K562 (cell line): ENCODE measurements around the gene MCEMP1. TPM values are rescaled to one million over a fixed set of nuclear protein-coding genes. Genes with fewer than 3 reads are reported as not detected.

Source experiments
- ATAC-seq: fragments of 200-7000 bp; cut with Tn5 transposase; 3 replicates; pipeline ENCODE4 v1.9.1; 2020; ENCODE audit warnings: moderate library complexity
- BruUV-seq: library from RNA; stranded (reverse); fragments of 400-500 nt; replicated peaks from 2 replicates; lab custom pipeline; 2021; lab: Mats Ljungman, UMichigan
- CTCF ChIA-PET: fragments of 300-600 bp; formaldehyde crosslinking; extraction: SDS; loops from one replicate; lab custom pipeline; 2021; ENCODE audit warnings: low intra/inter-chr PET ratio; lab: Yijun Ruan, JAX
- POLR2A ChIA-PET: fragments of 300-600, 350-650 bp; sonication (Branson Sonifier 250); formaldehyde crosslinking; extraction: SDS; loops from one replicate; lab custom pipeline; 2021; ENCODE audit warnings: antibody characterized with exemption, inconsistent platforms; lab: Yijun Ruan, JAX
- DNase-seq, 4 experiments: peaks; one replicate each; pipeline versions ENCODE4 v3.0.0 to v3.0.0-alpha.2; 2011 to 2018; ENCODE audit warnings: low spot score in 3 of 4, mixed read lengths in 3 of 4; ENCODE audit errors: extremely low read depth in 1 of 4
- FAIRE-seq: peaks from 2 replicates; lab custom pipeline; 2011; peaks lifted over from hg19 to GRCh38; lab: Jason Lieb, UNC
- H2AFZ ChIP-seq: 2 replicates; pipeline ENCODE4 v1.6.0; 2011; ENCODE audit warnings: low read depth, low read length, control low read depth, inconsistent platforms
- H3K27ac ChIP-seq: fragments of 200-600 bp; 3 replicates; pipeline ENCODE4 v1.8.0; 2011; ENCODE audit warnings: low read depth, mild to moderate bottlenecking, control low read depth, inconsistent platforms, low read length, moderate library complexity, mixed read lengths; ENCODE audit errors: extremely low read depth
- H3K27me3 ChIP-seq, 2 experiments: fragments of 300-600 bp in 1 of 2; 2 replicates in 1 of 2; 3 replicates in 1 of 2; pipeline versions ENCODE4 v1.6.0 to v1.8.0; 2011; ENCODE audit warnings: inconsistent platforms in 2 of 2, low read length in 2 of 2, mild to moderate bottlenecking in 1 of 2, mixed read lengths in 1 of 2, moderate library complexity in 1 of 2; ENCODE audit not compliant: control insufficient read depth in 2 of 2, insufficient read depth in 2 of 2
- H3K36me3 ChIP-seq: fragments of 300-600 bp; 3 replicates; pipeline ENCODE4 v1.8.0; 2011; ENCODE audit warnings: mild to moderate bottlenecking, low read length, inconsistent platforms; ENCODE audit not compliant: control insufficient read depth, insufficient read depth
- H3K4me1 ChIP-seq, 2 experiments: fragments of 200-600 bp in 1 of 2; replicated peaks in 1 of 2; 2 replicates in 1 of 2; 3 replicates in 1 of 2; pipeline versions ENCODE4 v1.5.1 to v1.8.0; 2011; ENCODE audit warnings: inconsistent platforms in 2 of 2, low read length in 2 of 2, mild to moderate bottlenecking in 1 of 2, mixed read lengths in 1 of 2, moderate library complexity in 1 of 2; ENCODE audit not compliant: control insufficient read depth in 2 of 2, insufficient read depth in 2 of 2
- H3K4me2 ChIP-seq: 2 replicates; pipeline ENCODE4 v1.6.1; 2011; ENCODE audit warnings: low read length, control low read depth, inconsistent platforms, mixed read lengths; ENCODE audit not compliant: insufficient read depth
- H3K4me3 ChIP-seq: fragments of 200-600 bp; sonication (generic), shearing (Covaris generic); 2 replicates; pipeline ENCODE4 v1.5.1; 2016; ENCODE audit warnings: control low read depth, inconsistent platforms
- H3K79me2 ChIP-seq: fragments of 200-600 bp; 3 replicates; pipeline ENCODE4 v1.8.0; 2011; ENCODE audit warnings: low read length, inconsistent platforms; ENCODE audit not compliant: control insufficient read depth, insufficient read depth
- H3K9ac ChIP-seq, 2 experiments: 2 replicates each; pipeline versions ENCODE4 v1.6.0 to v1.6.1; 2011; ENCODE audit warnings: low read depth in 2 of 2, low read length in 2 of 2, control low read depth in 1 of 2, inconsistent platforms in 1 of 2, mild to moderate bottlenecking in 1 of 2, mixed read lengths in 1 of 2; ENCODE audit not compliant: insufficient read depth in 1 of 2
- H3K9me1 ChIP-seq: one replicate; pipeline ENCODE4 v1.6.0; 2011; ENCODE audit warnings: inconsistent platforms, mild to moderate bottlenecking, low read length, moderate library complexity; ENCODE audit not compliant: control insufficient read depth, insufficient read depth
- H3K9me3 ChIP-seq: replicated peaks from 2 replicates; pipeline ENCODE4 v1.5.1; 2011; ENCODE audit warnings: low read depth, low read length, inconsistent platforms; ENCODE audit not compliant: control insufficient read depth, insufficient read depth
- H4K20me1 ChIP-seq: replicated peaks from 2 replicates; pipeline ENCODE4 v1.6.1; 2011; ENCODE audit warnings: low read length, inconsistent platforms, mixed read lengths; ENCODE audit not compliant: control insufficient read depth, insufficient read depth
- BRF1 ChIP-seq: IDR thresholded peaks from 3 replicates; pipeline ENCODE4 v1.6.1; 2011; ENCODE audit warnings: borderline replicate concordance, mild to moderate bottlenecking; ENCODE audit not compliant: insufficient read length; ENCODE audit errors: extremely low read depth
- CTCF ChIP-seq, 3 experiments: IDR thresholded peaks in 2 of 3; conservative IDR thresholded peaks in 1 of 3; 2 replicates each; pipeline ENCODE4 v1.5.1; 2011 to 2012; ENCODE audit warnings: low read length in 3 of 3, mild to moderate bottlenecking in 3 of 3, control low read depth in 2 of 3, improper control_type of control experiment in 1 of 3, inconsistent platforms in 1 of 3, low read depth in 1 of 3, mixed read lengths in 1 of 3, moderate library complexity in 1 of 3; ENCODE audit not compliant: insufficient read depth in 2 of 3
- GATAD2A ChIP-seq: fragments of 450-650 bp; IDR thresholded peaks from 2 replicates; pipeline ENCODE4 v1.6.1; 2017
- REST ChIP-seq, 2 experiments: fragments of 450-650 bp; formaldehyde crosslinking in 1 of 2; IDR thresholded peaks; 2 replicates each; pipeline versions ENCODE4 v1.4.0 to v1.6.1; 2014 to 2020; ENCODE audit warnings: mild to moderate bottlenecking in 2 of 2, borderline replicate concordance in 1 of 2, low read depth in 1 of 2
- TARDBP ChIP-seq: fragments of 450-650 bp; IDR thresholded peaks from 2 replicates; pipeline ENCODE4 v1.6.1; 2016
- ZBTB1 ChIP-seq: sonication (generic); formaldehyde crosslinking; IDR thresholded peaks from 2 replicates; pipeline ENCODE4 v1.8.1; 2023; ENCODE audit warnings: missing genetic modification reagents, low read depth, mild to moderate bottlenecking, borderline replicate concordance
- ZFPM2 ChIP-seq: fragments of 250-450 bp; sonication (Bioruptor Pico); IDR thresholded peaks from 2 replicates; pipeline ENCODE4 v1.5.1; 2022; ENCODE audit warnings: mild to moderate bottlenecking
- WGBS: fragments of 100-300 bp; shearing (Covaris generic); methylation state at CpG from one replicate; pipeline ENCODE4 v1.1.6; 2016; ENCODE audit warnings: low coverage, mixed read lengths; ENCODE audit not compliant: insufficient coverage; ENCODE audit errors: missing lambda C conversion rate; 5-methylcytosine and 5-hydroxymethylcytosine counted together
- in situ Hi-C: fragments of 300-500 bp; cut with MboI; formaldehyde crosslinking; loops from 4 replicates; pipeline ENCODE4 v1.15.0; 2018; ENCODE audit warnings: inconsistent platforms, mixed read lengths
- intact Hi-C: fragments of 100-400 bp; cut with micrococcal nuclease; formaldehyde crosslinking; loops from 2 replicates; pipeline ENCODE4 v1.14.2; 2022
- polyA plus RNA-seq, 8 experiments: library from polyadenylated mRNA; depleted of rRNA in 4 of 8; stranded (reverse) in 5 of 8; unstranded in 3 of 8; fragments of >200 nt; fragmentation: Nextera tagmentation in 2 of 8; fragmentation: Illumina TruSeq in 1 of 8; extraction: Ambion mirVana in 2 of 8; extraction: Trizol in 1 of 8; gene quantifications; 2 replicates each; pipeline versions ENCODE4 v1.2.1 to v1.2.3, GENCODE V29; 2011 to 2014; ENCODE audit warnings: inconsistent platforms in 1 of 8, missing spikeins in 1 of 8
- total RNA-seq, 7 experiments: library from RNA; depleted of rRNA in 6 of 7; stranded (reverse); fragments of >200 nt in 6 of 7; fragmentation: Illumina TruSeq in 2 of 7; extraction: Trizol in 2 of 7; gene quantifications; 2 replicates each; pipeline versions ENCODE4 v1.2.1 to v1.2.3, GENCODE V29; 2011 to 2021; ENCODE audit warnings: low replicate concordance in 1 of 7

The MCEMP1 gene
- total and polyA plus RNA-seq, 9 of the 15 experiments (the other 6 are each of a cell fraction or from before 2014, with no cell fraction given) = 0.11 to 1.8 (median 0.51) TPM

GRCh38 chr19:7677669-7678311 is 900 bp downstream of the MCEMP1 start (continued):
- TF ChIP-seq CTCF (IDR thresholded peaks at IDR 0.05 in 2 of 3, conservative IDR thresholded peaks at IDR 0.05 in 1 of 3; ENCODE audit: insufficient read depth in 2 of 3, low read depth in 1 of 3, low read length in 3 of 3) = 0 out of 6 replicates have a peak, but pooled peaks of 2 of the 3 experiments have one; percentile 8 to 26
- TF ChIP-seq ZFPM2 (CRISPR knock-in tag) = no peak
- TF ChIP-seq TARDBP = no peak
- TF ChIP-seq BRF1 = no peak
- TF ChIP-seq GATAD2A = no peak

GRCh38 chr19:7678971-7679751 is 2.3 kb downstream of the MCEMP1 start:
- H3K9ac ChIP-seq = no peak overlapping the region
- BruUV-seq = no TSS peak
- FAIRE-seq = peak; percentile 71
- intact Hi-C loops = no loop called here
- ChIA-PET POLR2A (no interaction called here), CTCF (interaction anchor here (1.3 to 2.6 kb wide), 3 partner anchors 27 to 120 kb away, joined by 6 to 28 read pairs (median 6); no protein-coding TSS in a partner anchor)
- DNase-seq = peak in 3 of 4 experiments; percentile 26 to 40 (median 34)
- H3K9me3 ChIP-seq = no peaks in the 10 kb centered on the region
- peaks cover 10% of the 10 kb centered on the region; the same call in 2 of the 3 replicates for H3K36me3 ChIP-seq
- no peak overlapping the region for H3K4me3 ChIP-seq
- H3K9me1 ChIP-seq = peaks cover 3% of the 10 kb centered on the region
- peak; percentile 12; the same call in 1 of the 3 replicates for ATAC-seq
- H3K27ac ChIP-seq = no peak overlapping the region
- in situ Hi-C loops = loop anchor here (5.0 kb wide), 1 partner anchor 92 kb away; no protein-coding TSS in a partner anchor
- 0 out of 5 replicates have a peak, but pooled peaks cover 0 to 8% of the 10 kb centered on the region in 2 experiments for H3K27me3 ChIP-seq
- H3K4me1 ChIP-seq = peaks cover 10 to 26% of the 10 kb centered on the region in 2 experiments; a peak in 4 of 5 replicates
- H3K79me2 ChIP-seq = peaks cover 15% of the 10 kb centered on the region; the same call in 2 of the 3 replicates
- H3K4me2 ChIP-seq = peak overlapping the region; percentile 57; the same call in 1 of the 2 replicates
- H4K20me1 ChIP-seq = no peaks in the 10 kb centered on the region
- H2AFZ ChIP-seq = peak overlapping the region; percentile 22; the same call in 1 of the 2 replicates
- WGBS = 26% methylated on average over 29 of the region's 30 CpGs
- TF ChIP-seq ZBTB1 (CRISPR knock-in tag) = no peak
- peak; percentile 24; the same call in 1 of the 2 replicates for TF ChIP-seq REST (IDR thresholded peaks at IDR 0.05; ENCODE audit: borderline replicate concordance)
- TF ChIP-seq REST (CRISPR knock-in tag; IDR thresholded peaks at IDR 0.05; ENCODE audit: low read depth) = no peak
